Right lobe of liver (tissue), 6 donors: ENCODE data around the gene STYK1. TPM values are rescaled to one million over a fixed set of nuclear protein-coding genes. Genes with fewer than 3 reads are reported as not detected.

Source experiments
- ATAC-seq, 4 donors: fragments of 200-7000 bp; cut with Tn5 transposase; one replicate each; pipeline ENCODE4 v1.9.1; 2020; ENCODE audit warnings: mild to moderate bottlenecking in 4 of 4, moderate library complexity in 4 of 4
- DNase-seq, 3 donors: peaks; one replicate each; pipeline ENCODE4 v3.0.0-alpha.2; 2020
- H3K27ac ChIP-seq, 3 donors: fragments of 200-600 bp; one replicate each; pipeline ENCODE4 v1.8.0; 2022
- H3K27me3 ChIP-seq, 2 donors: fragments of 200-600 bp; one replicate each; pipeline ENCODE4 v1.8.0; 2022
- H3K36me3 ChIP-seq, 4 donors: fragments of 200-600 bp; sonication (generic) in 1 of 4; one replicate each; pipeline versions ENCODE4 v1.5.1 to v1.8.0; 2017 to 2022; ENCODE audit warnings: control low read depth in 1 of 4
- H3K4me1 ChIP-seq, 4 donors: fragments of 200-600 bp; sonication (generic) in 1 of 4; one replicate each; pipeline versions ENCODE4 v1.5.1 to v1.8.0; 2017 to 2022; ENCODE audit warnings: control low read depth in 1 of 4
- H3K4me3 ChIP-seq, 3 donors: fragments of 200-600 bp; one replicate each; pipeline ENCODE4 v1.8.0; 2022
- H3K9me3 ChIP-seq, 4 donors: fragments of 200-600 bp; sonication (generic) in 1 of 4; one replicate each; pipeline versions ENCODE4 v1.5.1 to v1.8.0; 2017 to 2022; ENCODE audit warnings: control low read depth in 1 of 4
- POLR2A ChIP-seq: fragments of 450-650 bp; IDR thresholded peaks from one replicate; pipeline ENCODE4 v1.6.1; 2017; ENCODE audit warnings: antibody characterized with exemption, mild to moderate bottlenecking
- WGBS: methylation state at CpG from one replicate; pipeline ENCODE4 v1.1.6; 2018; ENCODE audit warnings: low coverage, low lambda C conversion rate; ENCODE audit not compliant: insufficient coverage; ENCODE audit errors: missing lambda C conversion rate; 5-methylcytosine and 5-hydroxymethylcytosine counted together
- intact Hi-C, 2 donors: fragments of 100-400 bp; cut with DNase I; formaldehyde crosslinking; loops; one replicate each; pipeline versions ENCODE4 v1.11.2 to v1.14.1; 2022
- total RNA-seq, 6 experiments: library from RNA; depleted of rRNA in 2 of 6; stranded (reverse); fragments of >200 nt in 2 of 6; fragmentation: NEBNext Ultra II Directional in 3 of 6; extraction: Animal tissue kit (Norgen Biotek cat#: 25700) in 3 of 6; gene quantifications; one replicate each; pipeline versions ENCODE4 v1.1.0 to v1.2.4, GENCODE V29; 2016 to 2023
- TF ChIP-seq, protein P1 (sequence below), 4 donors: fragments of 200-600 bp in 3 of 4; fragments of 450-650 bp in 1 of 4; IDR thresholded peaks; one replicate each; pipeline versions ENCODE4 v1.5.1 to v1.8.0; 2016 to 2022; ENCODE audit warnings: antibody characterized with exemption in 4 of 4, mild to moderate bottlenecking in 2 of 4
- donor health status: DM: no; HTN: yes; CAD: no.
- donor health status: DM: no; HTN: no; CAD: no.
- donor health status: DM: no; HTN: no; CAD: no.
- donor health status: DM: no; HTN: yes; CAD: no.
- donor health status: DM: no; HTN: yes; CAD: no.

The STYK1 gene
- total RNA-seq, 6 experiments from 2014 or later = not detected

DNA sequence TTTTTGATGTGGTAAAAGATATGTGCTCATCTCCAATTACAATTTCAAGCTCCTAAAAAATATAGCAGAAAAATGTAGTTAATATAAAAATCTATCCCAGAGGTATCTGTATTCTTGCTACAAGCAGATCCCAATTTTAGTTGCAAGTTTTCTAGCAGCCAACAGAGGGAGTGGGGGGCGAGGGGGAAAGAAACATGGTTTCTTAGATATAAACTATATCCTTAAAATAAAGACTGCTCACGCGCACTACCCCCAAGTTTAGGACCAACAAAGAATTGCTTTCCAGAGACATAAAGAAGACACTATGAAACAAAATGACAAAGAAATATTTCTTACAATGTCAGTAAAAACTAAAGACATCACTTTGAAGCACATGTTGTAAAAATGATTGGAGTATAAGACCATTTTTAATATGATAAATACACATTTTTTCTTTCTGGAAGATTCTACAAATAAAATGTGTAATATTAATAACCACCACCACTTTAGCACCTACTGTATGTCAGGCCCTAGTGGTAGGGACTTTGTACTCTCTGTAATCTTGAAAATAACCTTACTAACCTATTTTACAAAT lies 65.9 kb downstream of the STYK1 start:
- ATAC-seq (no peak), DNase-seq (no peak)
- intact Hi-C loops = no loop called here
- Histone ChIP-seq H3K27me3 (no peaks in the 10 kb centered on the region), H3K4me1 (peaks cover 0 to 15% (median 0%) of the 10 kb centered on the region in 4 donors), H3K36me3 (peaks cover 0 to 27% (median 4%) of the 10 kb centered on the region in 4 donors), H3K4me3 (no peak overlapping the region), H3K27ac (no peak overlapping the region), H3K9me3 (no peaks in the 10 kb centered on the region)
- no peak for TF ChIP-seq POLR2A
- TF ChIP-seq, protein P1, sequence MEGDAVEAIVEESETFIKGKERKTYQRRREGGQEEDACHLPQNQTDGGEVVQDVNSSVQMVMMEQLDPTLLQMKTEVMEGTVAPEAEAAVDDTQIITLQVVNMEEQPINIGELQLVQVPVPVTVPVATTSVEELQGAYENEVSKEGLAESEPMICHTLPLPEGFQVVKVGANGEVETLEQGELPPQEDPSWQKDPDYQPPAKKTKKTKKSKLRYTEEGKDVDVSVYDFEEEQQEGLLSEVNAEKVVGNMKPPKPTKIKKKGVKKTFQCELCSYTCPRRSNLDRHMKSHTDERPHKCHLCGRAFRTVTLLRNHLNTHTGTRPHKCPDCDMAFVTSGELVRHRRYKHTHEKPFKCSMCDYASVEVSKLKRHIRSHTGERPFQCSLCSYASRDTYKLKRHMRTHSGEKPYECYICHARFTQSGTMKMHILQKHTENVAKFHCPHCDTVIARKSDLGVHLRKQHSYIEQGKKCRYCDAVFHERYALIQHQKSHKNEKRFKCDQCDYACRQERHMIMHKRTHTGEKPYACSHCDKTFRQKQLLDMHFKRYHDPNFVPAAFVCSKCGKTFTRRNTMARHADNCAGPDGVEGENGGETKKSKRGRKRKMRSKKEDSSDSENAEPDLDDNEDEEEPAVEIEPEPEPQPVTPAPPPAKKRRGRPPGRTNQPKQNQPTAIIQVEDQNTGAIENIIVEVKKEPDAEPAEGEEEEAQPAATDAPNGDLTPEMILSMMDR (IDR thresholded peaks at IDR 0.05) = no peak
- WGBS = 85% methylated on average over 3 of the region's 3 CpGs

DNA sequence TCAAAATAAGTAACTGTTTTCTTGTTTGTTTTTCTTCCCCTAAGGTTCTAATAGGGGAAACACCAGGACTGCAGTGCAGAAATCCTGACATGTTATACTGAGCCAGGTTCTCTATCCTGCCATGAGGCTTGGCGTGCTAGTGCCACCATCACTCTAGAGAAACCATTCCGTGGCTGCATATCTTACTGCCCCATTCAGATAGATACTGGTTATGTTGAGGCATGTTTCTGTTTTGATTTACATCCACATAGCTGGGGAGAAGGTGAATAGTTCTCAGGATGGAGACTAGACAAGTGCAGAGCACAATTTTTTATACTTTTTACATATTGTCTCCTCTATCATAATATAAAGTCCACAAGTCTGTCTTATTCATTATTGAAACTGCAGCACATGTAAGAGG lies 72.0 kb downstream of the STYK1 start:
- ATAC-seq (no peak), DNase-seq (no peak)
- H3K27me3 ChIP-seq = no peaks in the 10 kb centered on the region
- no peak for TF ChIP-seq POLR2A
- TF ChIP-seq, protein P1 (IDR thresholded peaks at IDR 0.05) = no peak
- H3K4me1 ChIP-seq = no peaks in the 10 kb centered on the region
- no peak overlapping the region for H3K27ac ChIP-seq
- H3K9me3 ChIP-seq = no peaks in the 10 kb centered on the region
- H3K4me3 ChIP-seq = no peak overlapping the region
- H3K36me3 ChIP-seq = peaks cover 0 to 4% (median 2%) of the 10 kb centered on the region in 4 donors
- WGBS = 90% methylated on average over 2 of the region's 2 CpGs
- intact Hi-C loops = no loop called here

DNA sequence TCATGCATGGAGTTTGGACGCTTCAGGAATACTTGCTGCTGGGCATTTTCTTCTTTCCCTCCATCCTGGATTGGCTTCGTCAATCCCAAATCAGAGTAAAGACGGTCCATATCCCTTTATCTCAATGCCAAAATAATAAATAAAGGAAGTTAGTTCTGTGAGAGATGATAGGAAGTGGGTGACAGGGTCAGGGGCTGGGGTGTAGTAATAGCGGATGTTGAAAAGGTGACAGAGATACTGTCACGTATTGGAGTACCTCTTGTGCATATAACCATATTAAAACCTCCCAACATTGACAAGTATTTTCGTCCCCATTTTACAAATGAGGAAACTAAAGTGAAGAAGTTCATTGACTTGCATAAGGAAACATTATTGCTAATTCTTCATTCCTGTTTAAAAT lies 72.9 kb downstream of the STYK1 start:
- intact Hi-C loops = no loop called here
- no peak for TF ChIP-seq POLR2A
- TF ChIP-seq, protein P1 (IDR thresholded peaks at IDR 0.05) = no peak
- ATAC-seq (no peak), DNase-seq (no peak)
- H3K27me3 ChIP-seq = no peaks in the 10 kb centered on the region
- no peaks in the 10 kb centered on the region for H3K9me3 ChIP-seq
- no peak overlapping the region for H3K4me3 ChIP-seq
- WGBS = 62% methylated on average over 6 of the region's 6 CpGs
- no peaks in the 10 kb centered on the region for H3K36me3 ChIP-seq
- H3K4me1 ChIP-seq = no peaks in the 10 kb centered on the region
- no peak overlapping the region for H3K27ac ChIP-seq

DNA sequence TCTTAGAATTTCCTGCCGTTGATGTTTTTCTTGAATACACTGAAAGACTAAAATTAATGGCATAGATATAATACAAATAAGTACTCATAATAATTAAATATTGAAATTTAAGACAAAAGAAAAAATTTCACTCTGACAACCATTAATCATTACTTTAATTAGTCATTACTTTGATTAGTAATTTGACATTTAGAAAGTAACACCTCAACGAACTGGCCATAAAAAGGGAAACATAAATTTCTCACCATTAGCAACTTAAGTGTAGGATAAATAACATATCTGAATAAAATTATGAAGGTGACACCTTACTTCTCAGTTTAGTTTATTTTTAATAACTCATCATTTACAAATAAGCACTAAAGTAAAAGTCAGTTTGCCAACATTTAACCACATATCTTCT lies 78.0 kb downstream of the STYK1 start:
- DNase-seq (no peak), ATAC-seq (no peak)
- Histone ChIP-seq H3K9me3 (no peaks in the 10 kb centered on the region), H3K4me3 (no peak overlapping the region), H3K36me3 (peaks cover 0 to 3% (median 0%) of the 10 kb centered on the region in 4 donors), H3K27me3 (no peaks in the 10 kb centered on the region), H3K4me1 (no peaks in the 10 kb centered on the region), H3K27ac (no peak overlapping the region)
- intact Hi-C loops = no loop called here
- 57% methylated on average over 2 of the region's 2 CpGs for WGBS
- TF ChIP-seq, protein P1 (IDR thresholded peaks at IDR 0.05) = no peak
- no peak for TF ChIP-seq POLR2A
